HG03095 (cell line): ENCODE data around the gene CACNA1S.

Experiments used
- ATAC-seq: cut with Tn5 transposase; IDR thresholded peaks from one replicate; pipeline ENCODE4 v1.9.1; 2021; ENCODE audit warnings: moderate library complexity; ENCODE audit not compliant: unreplicated experiment

Gene CACNA1S

DNA sequence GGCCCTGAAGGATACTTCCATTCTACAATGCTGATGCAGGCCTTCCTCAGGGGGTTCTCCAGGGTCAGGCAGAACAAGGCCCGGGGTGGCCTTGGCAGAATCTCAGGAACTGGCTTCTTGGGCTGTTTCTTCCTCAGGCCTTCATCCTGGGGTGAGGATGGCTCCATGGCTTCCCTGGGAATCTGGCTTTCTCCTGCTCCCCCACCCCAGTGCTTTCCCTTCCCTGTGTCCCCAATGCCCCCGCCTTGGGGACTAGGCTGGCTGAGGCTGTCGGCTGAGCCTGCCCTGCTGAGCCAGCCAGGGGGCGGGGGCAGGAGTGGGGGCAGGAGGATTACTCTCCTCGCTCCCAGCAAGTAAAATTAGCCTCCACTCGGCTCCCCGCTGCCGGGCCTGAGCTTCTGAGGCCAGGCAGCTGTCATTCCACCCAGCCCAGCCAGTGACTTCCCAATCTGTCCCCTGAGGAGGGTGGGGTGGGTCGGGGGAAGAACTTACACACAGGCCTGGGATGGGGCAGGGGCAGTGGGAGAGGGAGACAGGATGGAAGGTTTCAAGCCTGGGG lies at the start of gene CACNA1S:
Gene CACNA1S, minus strand, starts transcription at position 254 of the 559 bp plus-strand sequence. Its CDS starts 87 bp downstream, at position 167.
- ATAC-seq = no peak

DNA sequence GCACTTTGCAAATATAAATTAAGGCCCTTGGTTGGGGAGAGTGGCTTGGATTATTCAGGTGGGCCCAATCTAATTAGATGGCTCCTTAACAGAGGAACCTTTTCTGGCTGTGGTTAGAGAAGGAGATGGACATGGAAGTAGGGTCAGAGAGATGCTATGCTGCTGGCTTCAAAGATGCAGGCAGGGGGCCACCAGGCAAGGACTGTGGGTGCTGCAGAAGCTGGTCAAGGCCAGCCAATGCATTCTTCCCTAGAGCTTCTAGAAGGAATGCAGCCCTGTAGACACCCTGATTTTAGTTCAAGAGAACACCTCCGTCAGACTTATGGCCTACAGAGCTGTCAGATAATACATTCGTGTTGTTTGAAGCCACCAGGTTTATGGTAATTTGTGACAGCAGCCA lies 45.7 kb upstream of the CACNA1S start:
- no peak for ATAC-seq

GRCh38 chr1:201156819-201157218 lies 44.6 kb upstream of the CACNA1S start:
- no peak for ATAC-seq

GRCh38 chr1:201156346-201156745 lies 44.1 kb upstream of the CACNA1S start:
- ATAC-seq = no peak

DNA sequence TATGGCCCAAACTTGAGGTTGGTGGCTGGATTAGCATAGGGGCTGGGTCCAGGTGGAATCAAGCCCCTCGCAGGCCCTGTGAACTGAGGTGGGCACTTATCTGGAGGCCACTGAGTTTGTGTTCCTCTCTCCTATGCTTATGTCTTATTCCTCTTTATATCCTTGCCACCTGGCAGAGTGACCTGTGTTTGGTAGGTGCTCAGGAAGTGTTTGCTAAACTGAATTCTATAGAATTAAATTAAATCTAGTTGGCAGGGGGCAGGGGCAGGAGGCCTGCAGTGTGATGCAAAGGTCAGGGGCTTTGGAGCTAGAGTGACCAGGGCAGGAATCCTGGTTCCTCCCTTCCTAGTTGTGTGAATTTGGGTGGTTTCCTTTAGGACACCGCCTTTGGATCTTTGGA lies 43.1 kb upstream of the CACNA1S start:
- ATAC-seq = no peak

- ATAC-seq = peak; percentile 96
These were observed 42.4 kb upstream of the CACNA1S start, which contains the start of gene TMEM9 for GRCh38 chr1:201154389-201155165. TMEM9 (minus strand) TSS chr1:201154474; CDS start chr1:201153923, 551 bp downstream.

- ATAC-seq = peak; percentile 58
These were observed 41.5 kb upstream of the CACNA1S start for GRCh38 chr1:201153474-201154388.

DNA sequence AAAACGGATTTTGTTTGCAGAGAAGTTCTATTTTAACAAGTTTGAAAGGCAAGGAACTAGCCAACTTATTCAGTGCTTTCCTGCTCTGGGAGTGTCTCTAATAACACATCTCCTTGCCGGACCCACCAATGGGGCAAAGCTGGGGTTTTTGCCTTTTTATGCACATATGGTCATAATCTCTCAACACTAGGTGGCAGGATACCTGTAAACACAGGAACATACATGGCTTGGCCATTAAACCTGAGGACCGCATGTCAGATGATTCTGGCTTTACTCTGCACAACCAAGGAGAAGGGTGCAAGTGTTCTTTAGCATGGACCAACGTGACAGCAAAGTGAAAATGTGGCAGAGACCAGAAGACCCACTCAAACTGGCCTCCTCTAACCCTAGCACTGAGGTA lies 37.2 kb upstream of the CACNA1S start:
- ATAC-seq = no peak

- no peak for ATAC-seq
These were observed 35.3 kb upstream of the CACNA1S start for GRCh38 chr1:201147396-201148015.

DNA sequence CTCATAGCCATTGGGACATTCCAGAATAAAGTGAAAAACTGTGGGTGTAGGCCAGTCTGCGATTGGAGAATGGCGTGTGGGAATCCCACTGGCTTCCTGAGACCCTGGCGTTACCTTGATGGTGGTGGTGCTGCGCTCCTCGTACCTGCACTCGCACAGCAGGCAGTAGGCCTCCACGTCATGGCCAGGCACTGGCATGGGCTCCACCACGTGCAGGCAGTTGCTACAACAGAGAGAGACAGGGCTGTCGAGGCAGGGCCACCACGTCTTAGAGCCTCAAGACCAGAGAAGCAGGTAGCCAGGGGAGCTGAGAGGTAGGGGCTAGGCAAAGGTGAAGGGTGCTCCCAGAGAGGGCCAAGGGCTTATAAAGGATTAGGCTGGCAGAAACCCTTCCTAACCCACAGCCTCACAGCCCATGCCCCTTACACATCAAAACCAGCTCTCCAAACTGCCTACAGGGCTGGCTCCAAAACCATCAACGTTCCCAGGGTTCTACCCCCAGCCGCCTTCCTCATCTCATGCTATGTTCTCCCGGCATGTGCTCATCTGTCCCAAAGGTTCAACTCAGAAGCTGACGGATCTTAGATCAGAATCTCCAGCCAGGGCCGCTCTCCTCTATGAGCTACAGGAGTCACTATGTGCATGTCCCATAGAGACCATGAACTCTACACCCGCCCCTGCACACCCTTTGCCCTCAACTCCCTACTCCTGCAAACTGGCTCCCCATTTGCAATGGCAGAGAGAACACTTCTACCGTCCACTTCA lies 34.6 kb upstream of the CACNA1S start:
- ATAC-seq = no peak

DNA sequence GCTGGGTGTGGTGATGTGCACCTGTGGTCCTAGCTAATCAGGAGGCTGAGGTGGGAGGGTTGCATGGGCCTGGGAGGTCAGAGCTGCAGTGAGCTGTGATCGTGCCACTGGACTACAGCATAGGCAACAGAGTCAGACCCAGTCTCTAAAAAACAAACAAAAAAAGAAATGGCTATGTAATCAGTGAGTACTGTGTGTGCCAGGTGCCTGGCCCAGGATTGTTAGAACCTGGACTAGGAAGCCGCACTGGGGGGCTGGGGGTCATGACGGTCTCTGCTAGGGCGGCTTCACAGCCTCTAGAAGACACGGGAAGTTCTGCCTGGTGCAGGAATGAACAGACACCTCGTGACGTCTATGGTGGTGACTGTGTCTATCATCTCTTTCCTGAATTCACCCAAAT lies 33.6 kb upstream of the CACNA1S start:
- no peak for ATAC-seq

- ATAC-seq = no peak
These were observed 32.9 kb upstream of the CACNA1S start for GRCh38 chr1:201145132-201145531.

DNA sequence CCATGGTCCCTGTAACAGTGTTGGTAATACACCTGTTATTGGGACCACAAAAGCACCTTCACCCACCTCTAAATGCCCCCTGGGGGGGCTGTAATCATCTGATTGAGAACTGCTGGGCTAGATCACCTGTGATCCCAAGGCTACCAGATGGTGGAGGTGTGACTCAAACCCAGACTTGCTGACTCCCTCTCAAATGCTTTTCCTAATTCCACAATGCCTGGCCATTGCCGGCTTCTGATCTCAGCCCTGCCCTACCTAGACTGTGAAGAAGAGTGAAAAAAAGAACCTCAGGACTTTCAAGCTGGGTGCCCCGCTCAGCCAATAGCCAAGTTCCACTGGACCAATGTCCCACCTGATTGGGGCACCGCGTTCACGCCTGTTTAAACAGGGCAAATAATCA lies 32.5 kb upstream of the CACNA1S start:
- no peak for ATAC-seq

GRCh38 chr1:201143726-201144635 lies 31.8 kb upstream of the CACNA1S start:
- ATAC-seq = no peak

GRCh38 chr1:201142849-201143725 lies 30.9 kb upstream of the CACNA1S start:
- no peak for ATAC-seq

- ATAC-seq = no peak
These were observed 30.0 kb upstream of the CACNA1S start for GRCh38 chr1:201142011-201142848.

DNA sequence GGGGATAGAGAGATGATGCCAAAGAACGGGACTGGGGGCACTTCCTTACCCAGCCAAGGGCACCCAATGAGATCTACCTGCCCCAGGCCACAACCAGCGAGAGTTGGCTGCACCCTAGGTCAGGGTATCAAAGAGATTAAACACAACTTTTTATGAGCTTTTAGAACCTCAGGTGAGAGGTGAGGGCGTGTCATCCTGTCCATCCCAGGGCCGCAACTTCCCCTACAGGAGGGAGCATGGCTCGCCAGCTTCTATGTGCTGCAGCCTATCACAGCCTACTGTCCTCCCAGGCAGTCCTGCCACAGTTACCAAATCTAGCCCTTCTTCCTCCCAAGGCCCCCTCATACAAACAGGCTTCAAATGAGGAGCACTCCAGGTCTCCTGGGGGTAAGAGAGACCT lies 29.2 kb upstream of the CACNA1S start:
- ATAC-seq = no peak

DNA sequence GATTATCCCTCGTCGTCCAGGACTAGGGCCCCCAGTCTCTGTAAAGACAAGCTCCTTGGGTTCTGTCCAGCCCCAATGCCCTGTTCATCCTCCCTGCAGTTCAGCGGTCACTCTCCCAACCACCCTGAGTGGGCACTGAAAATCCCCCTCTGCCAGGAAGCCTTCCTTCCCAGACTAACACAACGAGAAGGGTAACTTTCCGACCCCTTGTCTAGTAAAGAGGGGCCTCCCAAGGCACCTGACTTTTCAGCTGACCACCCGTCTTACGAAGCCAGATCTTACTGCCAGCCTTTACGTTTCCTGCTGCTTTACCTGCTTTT lies 28.7 kb upstream of the CACNA1S start:
- no peak for ATAC-seq
